ENCODE measurements around the gene SNCAIP.

The SNCAIP gene

DNA sequence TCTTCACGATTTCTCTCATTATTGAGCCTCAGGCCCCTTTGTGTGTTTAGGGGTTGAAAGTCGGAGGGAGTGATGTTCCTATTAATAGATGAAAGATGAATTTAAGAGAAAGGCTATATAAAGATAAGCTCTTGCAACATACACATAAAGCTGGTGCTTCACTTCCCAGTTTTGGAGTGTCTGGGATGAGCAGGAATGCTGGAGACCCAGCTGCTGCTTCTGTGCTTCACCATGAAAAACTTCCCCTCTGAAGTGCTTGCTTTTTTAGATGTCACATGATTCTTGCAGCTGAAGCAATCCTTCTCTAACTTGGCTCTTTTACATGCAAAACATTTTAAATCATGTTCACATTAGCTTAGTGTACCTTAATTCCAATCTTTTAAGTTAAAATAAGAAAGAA lies 19.7 kb upstream of the SNCAIP start:
- Histone ChIP-seq H3K4me3 (replicated peaks; ENCODE audit: insufficient read depth, low read length) (no peak overlapping the region), H3K27ac (replicated peaks) (no peak overlapping the region), H3K27me3 (ENCODE audit: insufficient read depth, poor library complexity, severe bottlenecking) (no peaks in the 10 kb centered on the region)
- no peak for DNase-seq (ENCODE audit: low read depth in 1 of 2, low spot score in 1 of 2)
- TF ChIP-seq, protein P1, sequence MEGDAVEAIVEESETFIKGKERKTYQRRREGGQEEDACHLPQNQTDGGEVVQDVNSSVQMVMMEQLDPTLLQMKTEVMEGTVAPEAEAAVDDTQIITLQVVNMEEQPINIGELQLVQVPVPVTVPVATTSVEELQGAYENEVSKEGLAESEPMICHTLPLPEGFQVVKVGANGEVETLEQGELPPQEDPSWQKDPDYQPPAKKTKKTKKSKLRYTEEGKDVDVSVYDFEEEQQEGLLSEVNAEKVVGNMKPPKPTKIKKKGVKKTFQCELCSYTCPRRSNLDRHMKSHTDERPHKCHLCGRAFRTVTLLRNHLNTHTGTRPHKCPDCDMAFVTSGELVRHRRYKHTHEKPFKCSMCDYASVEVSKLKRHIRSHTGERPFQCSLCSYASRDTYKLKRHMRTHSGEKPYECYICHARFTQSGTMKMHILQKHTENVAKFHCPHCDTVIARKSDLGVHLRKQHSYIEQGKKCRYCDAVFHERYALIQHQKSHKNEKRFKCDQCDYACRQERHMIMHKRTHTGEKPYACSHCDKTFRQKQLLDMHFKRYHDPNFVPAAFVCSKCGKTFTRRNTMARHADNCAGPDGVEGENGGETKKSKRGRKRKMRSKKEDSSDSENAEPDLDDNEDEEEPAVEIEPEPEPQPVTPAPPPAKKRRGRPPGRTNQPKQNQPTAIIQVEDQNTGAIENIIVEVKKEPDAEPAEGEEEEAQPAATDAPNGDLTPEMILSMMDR (IDR thresholded peaks at IDR 0.05; ENCODE audit: insufficient read depth, low read length), result no peak
- TF ChIP-seq, protein P2, sequence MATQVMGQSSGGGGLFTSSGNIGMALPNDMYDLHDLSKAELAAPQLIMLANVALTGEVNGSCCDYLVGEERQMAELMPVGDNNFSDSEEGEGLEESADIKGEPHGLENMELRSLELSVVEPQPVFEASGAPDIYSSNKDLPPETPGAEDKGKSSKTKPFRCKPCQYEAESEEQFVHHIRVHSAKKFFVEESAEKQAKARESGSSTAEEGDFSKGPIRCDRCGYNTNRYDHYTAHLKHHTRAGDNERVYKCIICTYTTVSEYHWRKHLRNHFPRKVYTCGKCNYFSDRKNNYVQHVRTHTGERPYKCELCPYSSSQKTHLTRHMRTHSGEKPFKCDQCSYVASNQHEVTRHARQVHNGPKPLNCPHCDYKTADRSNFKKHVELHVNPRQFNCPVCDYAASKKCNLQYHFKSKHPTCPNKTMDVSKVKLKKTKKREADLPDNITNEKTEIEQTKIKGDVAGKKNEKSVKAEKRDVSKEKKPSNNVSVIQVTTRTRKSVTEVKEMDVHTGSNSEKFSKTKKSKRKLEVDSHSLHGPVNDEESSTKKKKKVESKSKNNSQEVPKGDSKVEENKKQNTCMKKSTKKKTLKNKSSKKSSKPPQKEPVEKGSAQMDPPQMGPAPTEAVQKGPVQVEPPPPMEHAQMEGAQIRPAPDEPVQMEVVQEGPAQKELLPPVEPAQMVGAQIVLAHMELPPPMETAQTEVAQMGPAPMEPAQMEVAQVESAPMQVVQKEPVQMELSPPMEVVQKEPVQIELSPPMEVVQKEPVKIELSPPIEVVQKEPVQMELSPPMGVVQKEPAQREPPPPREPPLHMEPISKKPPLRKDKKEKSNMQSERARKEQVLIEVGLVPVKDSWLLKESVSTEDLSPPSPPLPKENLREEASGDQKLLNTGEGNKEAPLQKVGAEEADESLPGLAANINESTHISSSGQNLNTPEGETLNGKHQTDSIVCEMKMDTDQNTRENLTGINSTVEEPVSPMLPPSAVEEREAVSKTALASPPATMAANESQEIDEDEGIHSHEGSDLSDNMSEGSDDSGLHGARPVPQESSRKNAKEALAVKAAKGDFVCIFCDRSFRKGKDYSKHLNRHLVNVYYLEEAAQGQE (IDR thresholded peaks at IDR 0.05; ENCODE audit: insufficient replicate concordance, low read depth), result no peak
- TF ChIP-seq GABPA (IDR thresholded peaks at IDR 0.05; ENCODE audit: low read depth), result no peak
- no peak for TF ChIP-seq POLR2AphosphoS5 (IDR thresholded peaks at IDR 0.05; ENCODE audit: low read depth)
- no peak for TF ChIP-seq SPI1 (IDR thresholded peaks at IDR 0.05; ENCODE audit: borderline replicate concordance, low read depth)

DNA sequence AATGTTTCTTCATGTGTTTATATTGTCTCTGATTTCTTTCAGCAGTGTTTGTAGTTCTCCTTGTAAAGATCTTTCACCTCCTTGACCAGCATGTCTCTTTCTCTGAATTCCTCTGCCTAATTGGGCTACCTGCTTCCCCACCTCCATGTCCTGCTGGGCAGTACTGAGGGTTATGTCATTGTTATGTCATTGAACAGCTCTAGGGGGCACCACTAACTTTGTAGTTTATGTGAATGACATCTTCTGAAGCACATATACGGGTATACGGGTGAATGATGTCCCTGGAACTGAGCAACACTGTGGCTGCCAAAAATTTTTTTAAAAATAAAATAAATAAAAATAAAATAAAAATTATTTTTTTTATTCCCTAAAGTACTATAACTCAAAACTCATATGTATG lies 16.9 kb upstream of the SNCAIP start:
- no peak overlapping the region for H3K27ac ChIP-seq (replicated peaks)
- TF ChIP-seq, protein P2 (IDR thresholded peaks at IDR 0.05; ENCODE audit: insufficient replicate concordance, low read depth), result no peak
- TF ChIP-seq POLR2AphosphoS5 (IDR thresholded peaks at IDR 0.05; ENCODE audit: low read depth) (no peak), SPI1 (IDR thresholded peaks at IDR 0.05; ENCODE audit: borderline replicate concordance, low read depth) (no peak), GABPA (IDR thresholded peaks at IDR 0.05; ENCODE audit: low read depth) (no peak)
- TF ChIP-seq, protein P1 (IDR thresholded peaks at IDR 0.05; ENCODE audit: insufficient read depth, low read length), result no peak
- H3K27me3 ChIP-seq (ENCODE audit: insufficient read depth, poor library complexity, severe bottlenecking), result no peaks in the 10 kb centered on the region
- peak in 1 of 2 experiments; percentile 1 for DNase-seq (ENCODE audit: low read depth in 1 of 2, low spot score in 1 of 2)
- H3K4me3 ChIP-seq (replicated peaks; ENCODE audit: insufficient read depth, low read length), result no peak overlapping the region

DNA sequence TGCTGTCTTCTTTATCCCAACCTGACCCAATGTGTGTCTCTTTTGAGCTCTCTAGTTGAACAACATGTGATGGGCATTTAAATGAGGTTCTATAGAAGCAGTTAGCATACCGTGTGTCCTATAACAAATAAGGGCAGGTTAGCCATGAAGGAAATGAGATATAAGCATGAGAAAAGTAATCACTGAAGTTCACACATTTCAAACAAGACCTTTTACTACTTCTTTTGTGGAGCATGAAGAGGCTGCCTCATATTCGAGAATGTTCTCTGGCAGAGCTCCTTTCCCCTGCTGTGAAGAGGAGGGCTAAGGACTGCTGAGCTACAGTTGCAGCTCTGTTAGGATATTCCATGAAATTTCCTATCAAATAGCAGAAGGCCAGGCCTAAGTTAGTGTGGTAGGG lies 15.2 kb upstream of the SNCAIP start:
- Histone ChIP-seq H3K4me3 (replicated peaks; ENCODE audit: insufficient read depth, low read length) (no peak overlapping the region), H3K27me3 (ENCODE audit: insufficient read depth, poor library complexity, severe bottlenecking) (no peaks in the 10 kb centered on the region), H3K27ac (replicated peaks) (no peak overlapping the region)
- no peak for DNase-seq (ENCODE audit: low read depth in 1 of 2, low spot score in 1 of 2)
- no peak for TF ChIP-seq GABPA (IDR thresholded peaks at IDR 0.05; ENCODE audit: low read depth)
- TF ChIP-seq, protein P1 (IDR thresholded peaks at IDR 0.05; ENCODE audit: insufficient read depth, low read length), result no peak
- no peak for TF ChIP-seq POLR2AphosphoS5 (IDR thresholded peaks at IDR 0.05; ENCODE audit: low read depth)
- no peak for TF ChIP-seq SPI1 (IDR thresholded peaks at IDR 0.05; ENCODE audit: borderline replicate concordance, low read depth)
- TF ChIP-seq, protein P2 (IDR thresholded peaks at IDR 0.05; ENCODE audit: insufficient replicate concordance, low read depth), result no peak
